K562 (cell line): ENCODE data around the gene MTFR2. TPM values are rescaled to one million over a fixed set of nuclear protein-coding genes. Genes with fewer than 3 reads are reported as not detected.

Experiments
- ATF1 ChIP-seq, 2 experiments: fragments of 450-650 bp in 1 of 2; IDR thresholded peaks; 2 replicates each; pipeline ENCODE4 v1.6.1; 2016; ENCODE audit warnings: missing compliant biosample characterization in 1 of 2, missing genetic modification characterization in 1 of 2
- BRD9 ChIP-seq: fragments of 450-650 bp; IDR thresholded peaks from 2 replicates; pipeline ENCODE4 v1.6.1; 2018; ENCODE audit warnings: low read depth; ENCODE audit not compliant: partially characterized antibody
- CC2D1A ChIP-seq: fragments of 450-650 bp; IDR thresholded peaks from 2 replicates; pipeline ENCODE4 v1.6.1; 2017; ENCODE audit warnings: mild to moderate bottlenecking
- CREB1 ChIP-seq, 2 experiments: sonication (generic) in 1 of 2; formaldehyde crosslinking in 1 of 2; IDR thresholded peaks; 2 replicates each; pipeline versions ENCODE4 v1.6.1 to v1.8.0; 2012 to 2022; ENCODE audit warnings: inconsistent platforms in 1 of 2, mild to moderate bottlenecking in 1 of 2, missing genetic modification reagents in 1 of 2, moderate library complexity in 1 of 2
- DPF2 ChIP-seq: fragments of 450-650 bp; IDR thresholded peaks from 2 replicates; pipeline ENCODE4 v1.6.1; 2016
- HDAC1 ChIP-seq, 2 experiments: fragments of 450-650 bp; IDR thresholded peaks; 2 replicates each; pipeline ENCODE4 v1.6.1; 2016 to 2017; ENCODE audit warnings: inconsistent platforms in 1 of 2, mild to moderate bottlenecking in 1 of 2, moderate library complexity in 1 of 2
- HDAC8 ChIP-seq: fragments of 450-650 bp; IDR thresholded peaks from 2 replicates; pipeline ENCODE4 v1.6.1; 2016; ENCODE audit warnings: mild to moderate bottlenecking, missing genetic modification characterization, moderate library complexity, missing compliant biosample characterization
- KDM1A ChIP-seq, 2 experiments: fragments of 450-650 bp; IDR thresholded peaks; 2 replicates each; pipeline ENCODE4 v1.6.1; 2016; ENCODE audit warnings: mild to moderate bottlenecking in 2 of 2
- MED1 ChIP-seq: sonication (generic); formaldehyde crosslinking; IDR thresholded peaks from 2 replicates; pipeline ENCODE4 v1.8.1; 2023; ENCODE audit warnings: missing genetic modification reagents, borderline replicate concordance
- POLR2AphosphoS5 ChIP-seq: IDR thresholded peaks from 2 replicates; pipeline ENCODE4 v1.6.1; 2011; ENCODE audit warnings: mild to moderate bottlenecking, low read depth, low read length, moderate library complexity; ENCODE audit not compliant: control insufficient read depth, insufficient read depth
- RAD51 ChIP-seq: fragments of 450-650 bp; IDR thresholded peaks from 2 replicates; pipeline ENCODE4 v1.7.1; 2016; ENCODE audit warnings: low read depth, mild to moderate bottlenecking, borderline replicate concordance
- RB1 ChIP-seq: fragments of 450-650 bp; IDR thresholded peaks from 2 replicates; pipeline ENCODE4 v1.6.1; 2017; ENCODE audit warnings: low read depth, mild to moderate bottlenecking
- RFX5 ChIP-seq: IDR thresholded peaks from 2 replicates; pipeline ENCODE4 v1.6.1; 2011; ENCODE audit warnings: low read depth, mild to moderate bottlenecking, improper control_type of control experiment, low read length
- SIN3B ChIP-seq: fragments of 450-650 bp; IDR thresholded peaks from 2 replicates; pipeline ENCODE4 v1.6.1; 2017; ENCODE audit warnings: low read depth, mild to moderate bottlenecking, moderate library complexity
- SMAD3 ChIP-seq: fragments of 450-650 bp; formaldehyde crosslinking; conservative IDR thresholded peaks from 2 replicates; pipeline ENCODE4 v1.4.0; 2020; ENCODE audit warnings: mild to moderate bottlenecking
- SNIP1 ChIP-seq: fragments of 450-650 bp; IDR thresholded peaks from 2 replicates; pipeline ENCODE4 v1.7.1; 2017; ENCODE audit warnings: low read depth, mild to moderate bottlenecking
- SREBF2 ChIP-seq: sonication (generic); formaldehyde crosslinking; IDR thresholded peaks from 2 replicates; pipeline ENCODE4 v1.4.0; 2020; ENCODE audit warnings: mild to moderate bottlenecking, missing genetic modification reagents
- SRSF9 ChIP-seq: fragments of 200-400 bp; formaldehyde crosslinking; IDR thresholded peaks from 2 replicates; pipeline ENCODE4 v1.6.1; 2017; ENCODE audit warnings: low read depth, low read length, borderline replicate concordance
- STAG1 ChIP-seq: sonication (generic); formaldehyde crosslinking; IDR thresholded peaks from 2 replicates; pipeline ENCODE4 v1.5.0; 2020; ENCODE audit warnings: missing genetic modification reagents, borderline replicate concordance
- STAT5A ChIP-seq: IDR thresholded peaks from 2 replicates; pipeline ENCODE4 v1.6.1; 2012; ENCODE audit warnings: low read length, inconsistent platforms, borderline replicate concordance
- TAL1 ChIP-seq: fragments of 450-650 bp; IDR thresholded peaks from 2 replicates; pipeline ENCODE4 v1.6.1; 2016; ENCODE audit warnings: mild to moderate bottlenecking
- THRAP3 ChIP-seq: fragments of 450-650 bp; IDR thresholded peaks from 2 replicates; pipeline ENCODE4 v1.6.1; 2016; ENCODE audit warnings: mild to moderate bottlenecking, inconsistent platforms, borderline replicate concordance
- TRIM24 ChIP-seq, 2 experiments: fragments of 450-650 bp; IDR thresholded peaks; 2 replicates each; pipeline ENCODE4 v1.6.1; 2016
- XRCC3 ChIP-seq: fragments of 450-650 bp; IDR thresholded peaks from 2 replicates; pipeline ENCODE4 v1.6.1; 2017; ENCODE audit warnings: mild to moderate bottlenecking, moderate library complexity
- ZNF140 ChIP-seq: fragments of 250-450 bp; sonication (Bioruptor Pico); IDR thresholded peaks from 2 replicates; pipeline ENCODE4 v1.8.0; 2021; ENCODE audit warnings: moderate library complexity, mild to moderate bottlenecking, inconsistent platforms
- ZNF444 ChIP-seq: fragments of 250-450 bp; sonication (Bioruptor Pico); IDR thresholded peaks from 2 replicates; pipeline ENCODE4 v1.4.0; 2020; ENCODE audit warnings: mild to moderate bottlenecking, moderate library complexity
- ZNF589 ChIP-seq: fragments of 200-800 bp; sonication (Bioruptor generic); IDR thresholded peaks from 2 replicates; pipeline ENCODE4 v1.6.1; 2016; ENCODE audit warnings: low read depth, missing genetic modification characterization, missing compliant biosample characterization
- ZNF695 ChIP-seq: fragments of 450-650 bp; formaldehyde crosslinking; IDR thresholded peaks from 2 replicates; pipeline ENCODE4 v1.4.0; 2020; ENCODE audit warnings: mild to moderate bottlenecking, moderate library complexity
- polyA plus RNA-seq, 8 experiments: library from polyadenylated mRNA; depleted of rRNA in 4 of 8; stranded (reverse) in 5 of 8; unstranded in 3 of 8; fragments of >200 nt; fragmentation: Nextera tagmentation in 2 of 8; fragmentation: Illumina TruSeq in 1 of 8; extraction: Ambion mirVana in 2 of 8; extraction: Trizol in 1 of 8; gene quantifications; 2 replicates each; pipeline versions ENCODE4 v1.2.1 to v1.2.3, GENCODE V29; 2011 to 2014; ENCODE audit warnings: inconsistent platforms in 1 of 8, missing spikeins in 1 of 8
- total RNA-seq, 7 experiments: library from RNA; depleted of rRNA in 6 of 7; stranded (reverse); fragments of >200 nt in 6 of 7; fragmentation: Illumina TruSeq in 2 of 7; extraction: Trizol in 2 of 7; gene quantifications; 2 replicates each; pipeline versions ENCODE4 v1.2.1 to v1.2.3, GENCODE V29; 2011 to 2021; ENCODE audit warnings: low replicate concordance in 1 of 7
- TF ChIP-seq, protein P1 (sequence below): fragments of 250-450 bp; sonication (Bioruptor Pico); IDR thresholded peaks from 2 replicates; pipeline ENCODE4 v1.5.0; 2020; ENCODE audit warnings: mild to moderate bottlenecking
- TF ChIP-seq, protein P2 (sequence below): sonication (generic); IDR thresholded peaks from 2 replicates; pipeline ENCODE4 v1.6.1; 2016

The MTFR2 gene
- total and polyA plus RNA-seq, 9 of the 15 experiments (the other 6 are each of a cell fraction or from before 2014, with no cell fraction given) = 10.1 to 63.3 (median 45.9) TPM

GRCh38 chr6:136226674-136227377 is 23.3 kb downstream of the MTFR2 start (continued):
- peak; percentile 96 for TF ChIP-seq TAL1
- peak; percentile 41; the same call in 1 of the 2 replicates for TF ChIP-seq SMAD3 (CRISPR knock-in tag)
- TF ChIP-seq ZNF444 (CRISPR knock-in tag) = no peak
- peak; percentile 87 for TF ChIP-seq ZNF589 (CRISPR knock-in tag)
- TF ChIP-seq RAD51 = no peak
- TF ChIP-seq HDAC8 (tag) = no peak
- TF ChIP-seq STAG1 (CRISPR knock-in tag) = no peak
- TF ChIP-seq CREB1 (IDR thresholded peaks at IDR 0.05) = no peak
- no peak for TF ChIP-seq CREB1 (CRISPR knock-in tag; IDR thresholded peaks at IDR 0.05)
- TF ChIP-seq, protein P1, sequence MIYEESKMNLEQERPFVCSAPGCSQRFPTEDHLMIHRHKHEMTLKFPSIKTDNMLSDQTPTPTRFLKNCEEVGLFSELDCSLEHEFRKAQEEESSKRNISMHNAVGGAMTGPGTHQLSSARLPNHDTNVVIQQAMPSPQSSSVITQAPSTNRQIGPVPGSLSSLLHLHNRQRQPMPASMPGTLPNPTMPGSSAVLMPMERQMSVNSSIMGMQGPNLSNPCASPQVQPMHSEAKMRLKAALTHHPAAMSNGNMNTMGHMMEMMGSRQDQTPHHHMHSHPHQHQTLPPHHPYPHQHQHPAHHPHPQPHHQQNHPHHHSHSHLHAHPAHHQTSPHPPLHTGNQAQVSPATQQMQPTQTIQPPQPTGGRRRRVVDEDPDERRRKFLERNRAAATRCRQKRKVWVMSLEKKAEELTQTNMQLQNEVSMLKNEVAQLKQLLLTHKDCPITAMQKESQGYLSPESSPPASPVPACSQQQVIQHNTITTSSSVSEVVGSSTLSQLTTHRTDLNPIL (CRISPR knock-in tag) = no peak
- no peak for TF ChIP-seq THRAP3
- TF ChIP-seq MED1 (CRISPR knock-in tag) = no peak
- no peak for TF ChIP-seq ZNF140 (CRISPR knock-in tag)
- peak; percentile 88 to 92 for TF ChIP-seq TRIM24 (IDR thresholded peaks at IDR 0.05)
- no peak for TF ChIP-seq ZNF695
- TF ChIP-seq HDAC1 (IDR thresholded peaks at IDR 0.05) = peak in 1 of 2 experiments; percentile 88; a peak in 3 of 4 replicates
- TF ChIP-seq RFX5 = no peak
- no peak for TF ChIP-seq SIN3B
- no peak for TF ChIP-seq XRCC3
- TF ChIP-seq POLR2AphosphoS5 = peak; percentile 85
- no peak for TF ChIP-seq SREBF2 (CRISPR knock-in tag)
- TF ChIP-seq KDM1A (IDR thresholded peaks at IDR 0.05) = peak; percentile 73 to 82
- 0 out of 2 replicates have a peak, but pooled peaks have one; percentile 5 for TF ChIP-seq RB1
- peak; percentile 59 for TF ChIP-seq BRD9
- no peak for TF ChIP-seq ATF1 (CRISPR knock-in tag; IDR thresholded peaks at IDR 0.05)
- TF ChIP-seq ATF1 (tag; IDR thresholded peaks at IDR 0.05) = no peak
- TF ChIP-seq DPF2 = peak; percentile 97
- TF ChIP-seq SNIP1 = no peak
- peak; percentile 82 for TF ChIP-seq STAT5A
- TF ChIP-seq SRSF9 = no peak
- TF ChIP-seq, protein P2, sequence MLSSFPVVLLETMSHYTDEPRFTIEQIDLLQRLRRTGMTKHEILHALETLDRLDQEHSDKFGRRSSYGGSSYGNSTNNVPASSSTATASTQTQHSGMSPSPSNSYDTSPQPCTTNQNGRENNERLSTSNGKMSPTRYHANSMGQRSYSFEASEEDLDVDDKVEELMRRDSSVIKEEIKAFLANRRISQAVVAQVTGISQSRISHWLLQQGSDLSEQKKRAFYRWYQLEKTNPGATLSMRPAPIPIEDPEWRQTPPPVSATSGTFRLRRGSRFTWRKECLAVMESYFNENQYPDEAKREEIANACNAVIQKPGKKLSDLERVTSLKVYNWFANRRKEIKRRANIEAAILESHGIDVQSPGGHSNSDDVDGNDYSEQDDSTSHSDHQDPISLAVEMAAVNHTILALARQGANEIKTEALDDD = 0 out of 2 replicates have a peak, but pooled peaks have one; percentile 15
- TF ChIP-seq CC2D1A = peak; percentile 75; the same call in 1 of the 2 replicates
